PC-9 (cell line): ENCODE measurements around the gene TTC14. TPM values are rescaled to one million over a fixed set of nuclear protein-coding genes. Genes with fewer than 3 reads are reported as not detected.

Experiments
- BruUV-seq: library from RNA; stranded (reverse); fragments of 400-500 nt; replicated peaks from 2 replicates; lab custom pipeline; 2021; lab: Mats Ljungman, UMichigan
- CTCF ChIA-PET: fragments of 300-600 bp; sonication (Branson Sonifier 250); formaldehyde crosslinking; loops from one replicate; lab custom pipeline; 2022; ENCODE audit warnings: antibody characterized with exemption; lab: Charles Lee
- POLR2A ChIA-PET: fragments of 300-600 bp; sonication (Branson Sonifier 250); formaldehyde crosslinking; loops from one replicate; lab custom pipeline; 2022; ENCODE audit warnings: antibody characterized with exemption; ENCODE audit not compliant: unreplicated experiment; lab: Charles Lee
- DNase-seq, 2 experiments: peaks; one replicate each; pipeline versions ENCODE4 v3.0.0 to v3.0.0-alpha.2; 2015 to 2022; ENCODE audit warnings: mixed read lengths in 1 of 2
- H2AFZ ChIP-seq: fragments of 200-600 bp; sonication (generic); 2 replicates; pipeline ENCODE4 v1.8.1; 2017; ENCODE audit warnings: antibody characterized with exemption
- H3F3A ChIP-seq: fragments of 200-600 bp; sonication (generic); 2 replicates; pipeline ENCODE4 v1.8.1; 2017; ENCODE audit warnings: antibody characterized with exemption, mild to moderate bottlenecking, low read depth; ENCODE audit not compliant: insufficient read depth
- H3K27ac ChIP-seq: fragments of 200-600 bp; sonication (generic); 2 replicates; pipeline ENCODE4 v1.6.1; 2016; ENCODE audit warnings: mixed run types
- H3K27me3 ChIP-seq: fragments of 200-600 bp; sonication (generic); 2 replicates; pipeline ENCODE4 v1.6.1; 2016; ENCODE audit warnings: low read depth, mixed run types; ENCODE audit not compliant: insufficient read depth
- H3K36me3 ChIP-seq: fragments of 200-600 bp; sonication (generic); 2 replicates; pipeline ENCODE4 v1.6.1; 2016; ENCODE audit warnings: low read depth, mixed run types
- H3K4me1 ChIP-seq: fragments of 200-600 bp; sonication (generic); replicated peaks from 2 replicates; pipeline ENCODE4 v1.6.1; 2016; ENCODE audit warnings: mixed run types; ENCODE audit not compliant: insufficient read depth
- H3K4me2 ChIP-seq: fragments of 200-600 bp; sonication (generic); 2 replicates; pipeline ENCODE4 v1.6.1; 2017; ENCODE audit warnings: mixed run types
- H3K4me3 ChIP-seq: fragments of 200-600 bp; sonication (generic); 2 replicates; pipeline ENCODE4 v1.6.1; 2016; ENCODE audit warnings: mixed run types
- H3K79me2 ChIP-seq: fragments of 200-600 bp; sonication (generic); 2 replicates; pipeline ENCODE4 v1.6.1; 2017; ENCODE audit warnings: low read depth, mixed run types
- H3K9me2 ChIP-seq: fragments of 200-600 bp; sonication (generic); 2 replicates; pipeline ENCODE4 v1.8.1; 2017; ENCODE audit warnings: mild to moderate bottlenecking; ENCODE audit not compliant: insufficient read depth
- H3K9me3 ChIP-seq: fragments of 200-600 bp; sonication (generic); 2 replicates; pipeline ENCODE4 v1.8.1; 2016; ENCODE audit warnings: low read depth; ENCODE audit not compliant: insufficient read depth
- H4K20me1 ChIP-seq: fragments of 200-600 bp; sonication (generic); 2 replicates; pipeline ENCODE4 v1.8.1; 2017; ENCODE audit not compliant: insufficient read depth
- EZH2 ChIP-seq: fragments of 200-600 bp; sonication (generic); IDR thresholded peaks from 2 replicates; pipeline ENCODE4 v1.8.0; 2017; ENCODE audit warnings: antibody characterized with exemption, low read depth
- intact Hi-C: fragments of 100-400 bp; cut with micrococcal nuclease; formaldehyde crosslinking; loops from one replicate; pipeline ENCODE4 v1.10.0; 2022; ENCODE audit not compliant: unreplicated experiment
- total RNA-seq: library from RNA; stranded (reverse); gene quantifications from 2 replicates; pipeline ENCODE4 v1.2.3, GENCODE V29; 2021
- TF ChIP-seq, protein P1 (sequence below): fragments of 200-600 bp; sonication (generic); conservative IDR thresholded peaks from 2 replicates; pipeline ENCODE4 v1.6.1; 2017; ENCODE audit warnings: mixed run types, antibody characterized with exemption, mild to moderate bottlenecking, moderate library complexity

The TTC14 gene
- total RNA-seq, 1 experiment from 2014 or later: 51.1 TPM

DNA sequence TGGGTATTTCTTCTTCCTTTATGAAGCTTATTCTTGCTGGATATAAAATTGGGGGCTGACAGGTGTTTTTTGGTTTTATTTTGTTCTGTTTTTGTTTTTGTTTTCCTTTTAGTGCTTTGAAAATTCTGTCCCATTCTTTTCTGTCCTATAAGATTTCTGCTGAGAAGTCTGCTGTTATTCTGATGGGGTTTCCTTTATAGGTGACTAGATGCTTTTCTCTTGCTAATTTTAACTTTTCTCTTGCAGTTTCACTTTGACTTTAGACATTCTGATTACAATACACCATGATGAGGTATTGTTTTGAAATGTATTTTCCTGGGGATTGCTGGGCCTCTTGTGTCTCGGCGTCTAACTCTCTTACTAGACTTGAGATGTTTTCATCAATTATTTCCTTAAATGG is 22.8 kb downstream of the TTC14 start:
- Histone ChIP-seq H3K4me1 (no peaks in the 10 kb centered on the region), H3K9me3 (no peaks in the 10 kb centered on the region), H3K27me3 (no peaks in the 10 kb centered on the region), H3K9me2 (no peaks in the 10 kb centered on the region; the same call in 1 of the 2 replicates), H3K79me2 (no peaks in the 10 kb centered on the region), H3F3A (no peaks in the 10 kb centered on the region), H3K4me2 (no peak overlapping the region), H3K4me3 (no peak overlapping the region), H4K20me1 (no peaks in the 10 kb centered on the region), H3K27ac (no peak overlapping the region), H2AFZ (no peak overlapping the region), H3K36me3 (no peaks in the 10 kb centered on the region)
- no peak for TF ChIP-seq EZH2
- TF ChIP-seq, protein P1, sequence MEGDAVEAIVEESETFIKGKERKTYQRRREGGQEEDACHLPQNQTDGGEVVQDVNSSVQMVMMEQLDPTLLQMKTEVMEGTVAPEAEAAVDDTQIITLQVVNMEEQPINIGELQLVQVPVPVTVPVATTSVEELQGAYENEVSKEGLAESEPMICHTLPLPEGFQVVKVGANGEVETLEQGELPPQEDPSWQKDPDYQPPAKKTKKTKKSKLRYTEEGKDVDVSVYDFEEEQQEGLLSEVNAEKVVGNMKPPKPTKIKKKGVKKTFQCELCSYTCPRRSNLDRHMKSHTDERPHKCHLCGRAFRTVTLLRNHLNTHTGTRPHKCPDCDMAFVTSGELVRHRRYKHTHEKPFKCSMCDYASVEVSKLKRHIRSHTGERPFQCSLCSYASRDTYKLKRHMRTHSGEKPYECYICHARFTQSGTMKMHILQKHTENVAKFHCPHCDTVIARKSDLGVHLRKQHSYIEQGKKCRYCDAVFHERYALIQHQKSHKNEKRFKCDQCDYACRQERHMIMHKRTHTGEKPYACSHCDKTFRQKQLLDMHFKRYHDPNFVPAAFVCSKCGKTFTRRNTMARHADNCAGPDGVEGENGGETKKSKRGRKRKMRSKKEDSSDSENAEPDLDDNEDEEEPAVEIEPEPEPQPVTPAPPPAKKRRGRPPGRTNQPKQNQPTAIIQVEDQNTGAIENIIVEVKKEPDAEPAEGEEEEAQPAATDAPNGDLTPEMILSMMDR: no peak
- CTCF ChIA-PET: no interaction called here
- DNase-seq: no peak
- intact Hi-C loops: no loop called here
- POLR2A ChIA-PET: no interaction called here
- BruUV-seq: no TSS peak

DNA sequence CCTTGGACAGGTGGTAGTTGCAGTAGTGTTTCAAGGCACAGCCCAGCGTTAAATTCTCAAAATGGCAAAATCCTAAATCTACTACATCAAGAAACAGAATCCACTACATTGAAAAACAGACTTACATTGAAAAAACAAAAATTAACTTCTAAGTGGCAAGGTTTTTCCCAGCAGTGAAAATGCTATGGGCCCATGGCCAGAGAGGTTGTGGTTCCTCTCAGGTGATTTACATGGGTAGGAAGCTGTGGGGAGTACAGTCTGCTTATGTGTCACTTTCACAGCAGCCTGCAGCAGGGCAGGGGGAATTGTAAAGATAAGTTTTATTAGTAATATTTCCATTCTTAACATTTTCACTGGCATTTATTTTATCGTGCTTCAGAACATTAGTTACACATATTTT is 24.9 kb downstream of the TTC14 start:
- POLR2A ChIA-PET: no interaction called here
- Histone ChIP-seq H3K9me3 (no peaks in the 10 kb centered on the region), H3K4me1 (no peaks in the 10 kb centered on the region), H3K79me2 (no peaks in the 10 kb centered on the region), H3K4me2 (no peak overlapping the region), H3K4me3 (no peak overlapping the region), H2AFZ (no peak overlapping the region), H4K20me1 (no peaks in the 10 kb centered on the region), H3F3A (no peaks in the 10 kb centered on the region), H3K27me3 (no peaks in the 10 kb centered on the region), H3K36me3 (no peaks in the 10 kb centered on the region), H3K27ac (no peak overlapping the region), H3K9me2 (no peaks in the 10 kb centered on the region; the same call in 1 of the 2 replicates)
- CTCF ChIA-PET: no interaction called here
- DNase-seq: no peak
- intact Hi-C loops: no loop called here
- TF ChIP-seq, protein P1: no peak
- TF ChIP-seq EZH2: no peak
- no TSS peak for BruUV-seq

DNA sequence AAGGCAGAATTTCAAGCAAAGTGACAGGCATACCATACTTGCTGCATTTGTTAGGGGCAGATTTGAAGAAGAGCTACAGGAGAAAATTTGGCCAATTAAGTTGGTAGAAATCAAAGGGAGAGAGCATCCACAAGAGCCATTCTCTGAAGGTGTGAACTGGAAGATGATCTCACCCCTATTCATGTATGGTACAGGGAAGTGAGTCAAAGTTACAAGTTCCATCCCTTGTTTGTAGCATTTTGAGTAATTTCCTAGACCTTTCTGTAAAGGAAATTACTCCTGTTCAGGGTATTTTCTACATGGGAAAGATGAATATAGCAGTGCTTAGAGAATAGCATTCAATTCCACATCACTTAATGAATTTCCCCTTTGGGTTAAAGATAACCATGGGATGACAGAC is 28.4 kb downstream of the TTC14 start:
- H2AFZ ChIP-seq: no peak overlapping the region
- POLR2A ChIA-PET: no interaction called here
- TF ChIP-seq, protein P1: no peak
- TF ChIP-seq EZH2: no peak

More for the DNA sequence above, 28.4 kb downstream of the TTC14 start:
- H3F3A ChIP-seq: no peaks in the 10 kb centered on the region
- H3K27me3 ChIP-seq: no peaks in the 10 kb centered on the region
- H3K36me3 ChIP-seq: no peaks in the 10 kb centered on the region
- no peaks in the 10 kb centered on the region for H3K79me2 ChIP-seq
- H3K4me3 ChIP-seq: no peak overlapping the region
- H3K4me2 ChIP-seq: no peak overlapping the region
- H4K20me1 ChIP-seq: no peaks in the 10 kb centered on the region
- DNase-seq: no peak
- no peaks in the 10 kb centered on the region for H3K9me3 ChIP-seq
- intact Hi-C loops: no loop called here
- H3K27ac ChIP-seq: no peak overlapping the region
- BruUV-seq: no TSS peak
- CTCF ChIA-PET: no interaction called here
- H3K4me1 ChIP-seq: no peaks in the 10 kb centered on the region
- H3K9me2 ChIP-seq: no peaks in the 10 kb centered on the region; the same call in 1 of the 2 replicates
